Stimulated activated CD4-positive, alpha-beta T cell treated with anti-CD3 and anti-CD28 coated beads, Interleukin-4, amount 100 ng/mL, for 48 hours (primary cell): ENCODE measurements around the gene CDC37L1.

Experiments used
- DNase-seq, 2 donors: peaks; one replicate each; pipeline ENCODE4 v3.0.0-alpha.2; 2020; ENCODE audit warnings: low read depth in 2 of 2

The CDC37L1 gene

GRCh38 chr9:4714266-4715016 lies 35.1 kb downstream of the CDC37L1 start:
- DNase-seq, result no peak

- DNase-seq, result no peak
Observed at GRCh38 chr9:4716163-4716562, 36.8 kb downstream of the CDC37L1 start.

- DNase-seq, result no peak
Observed at GRCh38 chr9:4717815-4718214, 38.4 kb downstream of the CDC37L1 start.

GRCh38 chr9:4718911-4719310 lies 39.5 kb downstream of the CDC37L1 start:
- no peak for DNase-seq

- DNase-seq, result no peak
Observed at GRCh38 chr9:4721736-4722135, 42.4 kb downstream of the CDC37L1 start.

GRCh38 chr9:4725706-4726442 lies 46.5 kb downstream of the CDC37L1 start:
- no peak for DNase-seq

- DNase-seq, result no peak
Observed at GRCh38 chr9:4727593-4727992, 48.2 kb downstream of the CDC37L1 start.

GRCh38 chr9:4732890-4733289 lies 53.5 kb downstream of the CDC37L1 start:
- DNase-seq, result no peak

GRCh38 chr9:4734150-4734549 lies 54.8 kb downstream of the CDC37L1 start:
- DNase-seq, result no peak

- no peak for DNase-seq
Observed at GRCh38 chr9:4738866-4739586, 59.7 kb downstream of the CDC37L1 start.

GRCh38 chr9:4739587-4740387 lies 60.4 kb downstream of the CDC37L1 start:
- no peak for DNase-seq

- no peak for DNase-seq
Observed at GRCh38 chr9:4740388-4740637, 60.9 kb downstream of the CDC37L1 start.

- DNase-seq, result peak; percentile 76
Observed at GRCh38 chr9:4740638-4741364, 61.4 kb downstream of the CDC37L1 start, which contains the start of gene AK3. Gene AK3, minus strand, starts transcription at chr9:4741202. Its CDS starts 115 bp downstream, at chr9:4741087.

- DNase-seq, result no peak
Observed at GRCh38 chr9:4741365-4742089, 62.2 kb downstream of the CDC37L1 start.

- DNase-seq, result no peak
Observed at GRCh38 chr9:4742246-4742645, 62.9 kb downstream of the CDC37L1 start.

GRCh38 chr9:4743131-4743875 lies 63.9 kb downstream of the CDC37L1 start:
- DNase-seq, result no peak

- no peak for DNase-seq
Observed at GRCh38 chr9:4746278-4747030, 67.1 kb downstream of the CDC37L1 start.

GRCh38 chr9:4748612-4749011 lies 69.2 kb downstream of the CDC37L1 start:
- DNase-seq, result no peak

GRCh38 chr9:4750023-4750673 lies 70.8 kb downstream of the CDC37L1 start:
- no peak for DNase-seq
